PC-9 (cell line): Measurements from ENCODE around the gene ENAH.

Experiments used
- EZH2 ChIP-seq: fragments of 200-600 bp; sonication (generic); IDR thresholded peaks from 2 replicates; pipeline ENCODE4 v1.8.0; 2017; ENCODE audit warnings: antibody characterized with exemption, low read depth
- TF ChIP-seq, protein P1 (sequence below): fragments of 200-600 bp; sonication (generic); conservative IDR thresholded peaks from 2 replicates; pipeline ENCODE4 v1.6.1; 2017; ENCODE audit warnings: mixed run types, antibody characterized with exemption, mild to moderate bottlenecking, moderate library complexity

DNA sequence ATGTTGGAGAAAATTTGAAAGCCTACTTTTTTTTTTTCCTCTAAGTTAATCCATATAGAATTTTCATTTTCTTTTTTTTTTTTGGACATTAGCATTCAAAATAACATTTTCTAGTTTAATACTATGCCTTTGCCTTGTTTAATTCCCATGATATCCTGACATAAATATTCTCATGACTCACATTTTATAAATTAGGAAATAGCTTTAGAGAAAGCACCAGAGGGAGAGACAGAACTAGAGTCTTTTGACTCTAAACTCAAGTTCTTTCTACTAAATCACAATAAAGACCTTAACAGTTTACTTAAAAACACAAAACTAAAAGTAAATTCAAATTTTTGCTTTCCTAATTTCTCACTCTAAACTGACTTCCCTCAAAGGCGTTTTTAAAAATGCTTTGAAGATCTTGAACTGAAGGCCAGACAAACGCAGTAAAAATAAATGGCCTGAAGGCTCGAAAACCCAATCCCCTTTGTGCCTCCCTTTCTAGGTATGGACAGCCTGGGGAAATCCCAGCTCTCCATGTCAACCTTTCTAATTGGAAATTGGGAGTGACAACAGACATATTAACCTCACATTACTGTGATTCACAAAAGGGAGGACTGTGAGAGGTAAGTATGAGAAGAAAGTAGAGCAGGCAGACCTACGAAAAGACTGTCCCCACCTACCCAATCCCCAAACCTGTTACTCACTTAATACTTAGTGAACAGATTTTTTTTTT lies 104.6 kb downstream of the ENAH start:
- no peak for TF ChIP-seq EZH2
- TF ChIP-seq, protein P1, sequence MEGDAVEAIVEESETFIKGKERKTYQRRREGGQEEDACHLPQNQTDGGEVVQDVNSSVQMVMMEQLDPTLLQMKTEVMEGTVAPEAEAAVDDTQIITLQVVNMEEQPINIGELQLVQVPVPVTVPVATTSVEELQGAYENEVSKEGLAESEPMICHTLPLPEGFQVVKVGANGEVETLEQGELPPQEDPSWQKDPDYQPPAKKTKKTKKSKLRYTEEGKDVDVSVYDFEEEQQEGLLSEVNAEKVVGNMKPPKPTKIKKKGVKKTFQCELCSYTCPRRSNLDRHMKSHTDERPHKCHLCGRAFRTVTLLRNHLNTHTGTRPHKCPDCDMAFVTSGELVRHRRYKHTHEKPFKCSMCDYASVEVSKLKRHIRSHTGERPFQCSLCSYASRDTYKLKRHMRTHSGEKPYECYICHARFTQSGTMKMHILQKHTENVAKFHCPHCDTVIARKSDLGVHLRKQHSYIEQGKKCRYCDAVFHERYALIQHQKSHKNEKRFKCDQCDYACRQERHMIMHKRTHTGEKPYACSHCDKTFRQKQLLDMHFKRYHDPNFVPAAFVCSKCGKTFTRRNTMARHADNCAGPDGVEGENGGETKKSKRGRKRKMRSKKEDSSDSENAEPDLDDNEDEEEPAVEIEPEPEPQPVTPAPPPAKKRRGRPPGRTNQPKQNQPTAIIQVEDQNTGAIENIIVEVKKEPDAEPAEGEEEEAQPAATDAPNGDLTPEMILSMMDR, result no peak
